HG03159 (cell line): Measurements from ENCODE around the gene IMP3.
"Not testable (repeated sequence)": the region's sequence is repeated elsewhere in the genome, so short reads cannot be mapped to it uniquely, and the experiment has no call there.

Experiments used
- ATAC-seq: cut with Tn5 transposase; IDR thresholded peaks from one replicate; pipeline ENCODE4 v1.9.1; 2021; ENCODE audit warnings: mild to moderate bottlenecking, moderate library complexity; ENCODE audit not compliant: unreplicated experiment

Gene IMP3

DNA sequence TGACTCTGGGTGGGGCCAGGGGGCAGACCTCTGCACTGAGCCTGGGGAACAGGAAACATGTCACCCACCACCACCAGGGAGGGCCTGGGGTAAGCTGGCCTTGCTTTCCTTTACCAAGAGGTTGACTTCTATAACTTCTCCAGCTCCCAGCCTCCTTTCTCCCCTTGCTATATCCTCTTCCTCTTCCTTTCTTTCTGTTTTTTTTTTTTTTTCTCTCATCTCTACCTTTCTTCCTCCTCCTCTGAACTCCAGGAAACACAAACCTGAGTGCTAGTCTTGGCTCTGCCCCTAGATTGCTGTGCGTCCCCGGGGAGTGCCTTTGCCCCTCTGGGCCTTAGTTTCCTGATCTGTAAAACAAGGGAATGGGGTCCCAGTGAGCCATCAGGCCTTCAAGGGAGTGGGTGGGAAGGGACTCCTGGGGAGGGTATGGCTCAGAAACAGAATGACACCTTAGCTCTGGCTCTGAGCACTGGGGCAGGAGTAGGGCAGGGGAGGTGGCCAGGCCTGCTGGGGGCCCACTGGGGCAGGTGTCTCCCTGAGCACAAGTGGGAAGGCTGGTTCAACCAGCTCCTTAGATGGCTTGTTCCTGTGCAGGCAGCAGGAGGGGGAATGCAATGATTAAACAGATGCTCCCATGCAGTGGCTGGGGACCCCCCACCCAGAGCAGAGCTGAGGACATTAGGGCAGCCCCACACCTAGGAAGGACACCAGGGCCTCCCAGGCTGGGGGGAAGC, 12.0 kb upstream of the IMP3 start:
- no peak for ATAC-seq

DNA sequence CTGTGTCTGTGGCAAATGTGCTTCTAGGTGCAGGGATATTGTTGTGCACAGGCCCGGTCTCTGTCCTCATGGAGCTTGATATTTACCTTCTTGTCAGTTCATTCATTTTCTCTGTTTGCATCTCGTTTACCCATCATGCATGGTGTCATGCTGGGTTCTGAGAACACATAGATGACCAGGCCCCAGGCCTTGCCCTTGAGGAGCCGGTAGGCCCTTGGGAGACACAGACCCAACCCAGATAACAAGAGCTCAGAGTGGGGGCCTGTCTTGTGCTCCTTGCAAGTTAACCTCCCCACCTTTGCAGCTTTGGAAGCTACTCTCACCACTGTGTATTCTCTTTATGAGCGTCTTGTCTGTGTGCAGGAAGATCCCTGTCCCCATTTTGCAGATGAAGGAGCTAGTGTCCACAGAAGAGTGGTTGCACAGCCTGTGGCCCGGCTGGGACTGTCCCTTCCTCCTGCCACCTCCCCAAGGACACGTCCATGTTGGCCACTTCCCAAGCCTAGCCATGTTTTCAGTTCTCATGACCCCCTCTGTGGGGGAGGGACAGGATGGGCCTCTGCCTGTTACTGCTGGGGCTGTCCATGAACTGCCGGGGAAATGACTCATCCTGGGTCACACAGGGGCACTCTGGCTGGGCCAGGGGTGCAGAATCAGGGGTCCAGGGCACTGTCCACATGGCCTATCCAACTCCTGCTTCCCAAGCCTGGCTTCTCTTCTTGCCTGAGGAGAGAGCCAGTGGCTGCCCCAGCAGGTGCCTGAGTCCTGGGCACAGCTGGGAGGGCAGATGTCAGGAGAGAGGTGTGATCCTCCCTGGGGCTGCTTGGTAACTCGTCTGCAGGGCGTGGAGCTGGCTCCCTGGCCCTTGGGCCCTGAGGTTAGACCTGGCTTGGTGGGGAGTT, 11.1 kb upstream of the IMP3 start:
- no peak for ATAC-seq

DNA sequence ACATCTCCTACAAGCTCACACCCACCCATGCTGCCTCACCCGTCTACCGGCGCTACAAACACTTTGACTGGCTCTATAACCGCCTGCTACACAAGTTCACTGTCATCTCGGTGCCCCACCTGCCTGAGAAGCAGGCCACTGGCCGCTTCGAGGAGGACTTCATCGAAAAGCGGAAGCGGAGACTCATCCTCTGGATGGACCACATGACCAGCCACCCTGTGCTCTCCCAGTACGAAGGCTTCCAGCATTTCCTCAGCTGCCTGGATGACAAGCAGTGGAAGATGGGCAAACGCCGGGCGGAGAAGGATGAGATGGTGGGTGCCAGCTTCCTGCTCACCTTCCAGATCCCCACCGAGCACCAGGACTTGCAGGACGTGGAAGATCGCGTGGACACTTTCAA, 9.8 kb upstream of the IMP3 start:
- ATAC-seq: no peak

DNA sequence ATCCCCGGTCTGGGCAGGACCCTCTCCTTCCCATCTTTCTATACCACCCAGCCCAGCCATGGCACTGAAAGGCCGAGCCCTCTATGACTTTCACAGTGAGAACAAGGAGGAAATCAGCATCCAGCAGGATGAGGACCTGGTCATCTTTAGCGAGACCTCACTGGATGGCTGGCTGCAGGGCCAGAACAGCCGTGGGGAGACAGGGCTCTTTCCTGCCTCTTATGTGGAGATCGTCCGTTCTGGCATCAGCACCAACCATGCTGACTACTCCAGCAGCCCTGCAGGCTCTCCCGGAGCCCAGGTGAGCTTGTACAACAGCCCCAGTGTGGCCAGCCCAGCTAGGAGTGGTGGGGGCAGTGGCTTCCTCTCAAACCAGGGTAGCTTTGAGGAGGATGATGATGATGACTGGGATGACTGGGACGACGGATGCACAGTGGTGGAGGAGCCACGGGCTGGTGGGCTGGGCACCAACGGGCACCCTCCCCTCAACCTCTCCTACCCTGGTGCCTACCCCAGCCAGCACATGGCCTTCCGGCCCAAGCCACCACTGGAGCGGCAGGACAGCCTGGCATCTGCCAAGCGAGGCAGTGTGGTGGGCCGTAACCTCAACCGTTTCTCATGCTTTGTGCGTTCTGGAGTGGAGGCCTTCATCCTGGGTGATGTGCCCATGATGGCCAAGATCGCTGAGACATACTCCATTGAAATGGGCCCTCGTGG, 9.2 kb upstream of the IMP3 start:
- no peak for ATAC-seq

DNA sequence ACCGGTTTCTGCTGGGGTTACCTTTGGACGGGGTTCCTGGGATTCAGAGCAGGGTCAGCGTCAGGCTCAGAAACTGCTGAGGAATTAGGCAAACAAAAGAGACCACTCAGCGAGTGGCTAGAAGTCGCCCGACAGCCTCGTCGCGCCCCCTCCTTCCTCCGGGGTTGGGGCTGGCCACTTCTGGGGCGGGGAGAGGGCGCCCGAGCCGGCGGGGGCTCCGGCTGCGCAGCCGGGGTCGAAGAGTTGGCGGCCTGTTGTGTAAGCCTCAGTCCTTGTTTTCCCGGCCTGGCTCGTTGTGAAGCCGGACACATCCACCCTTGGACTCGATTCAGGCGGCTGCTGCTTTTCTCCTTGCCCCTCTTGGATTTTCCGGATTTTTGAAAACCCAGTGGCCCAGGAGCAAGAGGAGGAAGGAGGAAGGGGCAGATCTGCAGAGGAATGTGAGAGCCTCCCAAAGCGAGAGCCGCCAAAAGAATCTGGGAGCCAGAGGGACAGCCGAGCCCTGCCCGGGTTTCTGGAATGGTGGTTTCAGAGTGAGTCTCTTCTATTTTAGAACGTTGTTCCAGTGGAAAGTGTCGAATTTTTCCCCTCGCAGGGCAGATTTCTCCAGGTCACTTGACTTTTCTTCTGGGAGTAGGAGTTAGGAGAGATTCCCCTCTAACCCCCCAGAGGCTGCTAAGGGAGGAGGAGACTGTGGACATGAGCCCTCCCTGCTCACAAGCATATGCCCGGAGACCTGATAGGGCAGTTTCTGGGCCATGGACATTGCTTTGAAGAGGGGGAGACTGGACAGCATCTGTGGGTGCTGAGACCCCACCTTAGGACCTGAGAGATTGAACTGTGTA, 8.4 kb upstream of the IMP3 start:
- no peak for ATAC-seq

DNA sequence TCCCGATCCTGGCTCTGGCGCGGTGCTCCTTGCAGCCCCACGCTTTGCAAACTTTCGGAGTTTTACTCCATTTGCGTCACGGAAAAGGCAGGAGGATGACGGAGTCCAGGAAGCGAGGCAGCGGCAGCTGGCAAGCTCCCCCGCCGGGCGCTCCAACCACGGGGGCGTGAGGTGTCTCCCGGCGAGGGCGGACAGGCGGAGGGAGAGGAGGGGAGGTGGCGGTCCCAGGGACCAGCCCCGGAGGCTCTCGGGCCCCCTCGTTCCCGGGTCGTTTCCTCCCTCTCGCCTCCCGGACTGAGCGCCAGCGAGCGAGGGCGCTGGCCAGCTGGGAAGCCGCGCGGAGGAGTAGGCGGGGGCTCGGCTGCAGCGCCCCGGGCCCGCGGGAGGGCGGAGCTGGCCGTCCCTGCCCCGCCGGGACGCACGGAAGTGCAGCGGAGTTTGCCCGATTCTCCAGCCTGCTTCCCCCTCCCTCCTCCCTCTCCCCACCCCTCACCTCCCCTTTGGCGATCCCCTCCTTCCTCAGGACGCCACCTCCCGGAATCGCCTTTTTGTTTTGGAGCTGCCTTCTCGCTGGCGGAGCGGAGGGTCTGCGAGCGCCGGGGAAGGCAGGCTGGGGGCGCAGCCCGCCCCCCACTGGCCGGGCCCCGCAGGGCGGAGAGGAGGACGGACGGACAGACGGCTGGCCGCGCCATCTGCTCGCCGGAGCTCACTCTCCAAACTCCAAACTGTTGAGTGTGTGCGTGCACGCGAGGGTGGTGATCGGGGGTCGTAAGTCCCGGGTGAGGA, 7.5 kb upstream of the IMP3 start, which contains the start of gene SNX33:
Gene SNX33 (plus strand): TSS at position 543 of the 786 bp plus-strand sequence. CDS start 1,191 bp downstream, outside the sequence.
- no peak for ATAC-seq

DNA sequence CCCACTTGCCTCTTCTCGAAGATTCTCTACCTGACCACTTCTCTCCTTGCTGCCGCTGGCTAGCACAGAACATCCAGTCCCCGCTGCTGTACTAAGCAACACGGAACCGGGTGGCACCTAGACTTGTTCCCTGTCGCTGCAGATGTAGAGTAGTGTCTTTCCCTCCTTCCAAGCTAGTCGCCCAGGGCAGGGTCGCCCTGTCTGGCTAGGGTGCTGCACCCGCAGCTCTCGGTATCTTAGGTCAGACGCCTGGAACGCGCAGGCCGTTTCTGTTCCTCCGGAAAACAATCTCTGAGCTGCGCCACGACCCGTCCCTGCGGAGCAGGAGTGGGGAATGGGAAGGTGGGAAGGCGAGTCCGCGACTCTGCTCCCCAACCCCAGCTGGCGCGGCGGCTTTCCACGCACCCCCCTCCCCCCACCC, 6.9 kb upstream of the IMP3 start:
- ATAC-seq: no peak

DNA sequence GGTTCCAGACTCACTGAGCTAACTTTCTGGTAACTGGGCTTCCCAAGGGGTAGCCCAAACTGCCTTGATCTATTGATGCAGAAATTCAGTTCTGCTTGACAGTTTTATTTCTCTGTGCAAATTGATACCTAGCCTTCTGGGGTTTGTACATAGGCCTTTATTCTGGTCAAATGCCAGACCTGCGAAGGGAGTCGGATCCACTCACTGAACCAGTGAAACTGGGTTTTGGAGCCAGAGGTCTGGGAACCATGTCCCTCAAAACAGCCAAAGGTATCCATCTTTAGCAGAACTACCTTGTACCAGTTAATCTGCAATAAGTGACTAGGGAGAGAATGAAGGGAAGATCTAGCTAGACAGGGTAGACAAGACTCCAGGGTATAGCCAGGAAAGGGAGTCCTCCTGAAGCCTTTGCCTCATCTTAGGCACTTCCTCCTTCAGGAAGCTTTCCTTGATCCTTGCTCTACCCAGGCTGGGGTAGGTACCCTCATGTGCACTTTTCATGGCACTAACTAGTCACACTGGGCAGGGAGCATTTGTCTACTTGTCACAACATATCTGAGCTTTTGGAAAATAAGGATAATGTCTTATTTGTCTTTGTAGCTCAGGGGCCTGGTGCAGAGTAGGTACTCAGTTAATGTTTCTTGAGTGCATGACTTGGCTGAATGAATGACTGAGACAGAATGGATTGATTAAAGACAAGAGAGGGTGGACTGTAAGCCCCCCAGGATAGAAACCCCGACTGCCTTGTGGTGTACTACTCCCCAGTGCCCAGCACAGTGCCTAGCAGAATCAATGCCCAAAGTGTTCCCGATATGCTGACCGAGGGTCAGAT, 6.3 kb upstream of the IMP3 start:
- no peak for ATAC-seq

DNA sequence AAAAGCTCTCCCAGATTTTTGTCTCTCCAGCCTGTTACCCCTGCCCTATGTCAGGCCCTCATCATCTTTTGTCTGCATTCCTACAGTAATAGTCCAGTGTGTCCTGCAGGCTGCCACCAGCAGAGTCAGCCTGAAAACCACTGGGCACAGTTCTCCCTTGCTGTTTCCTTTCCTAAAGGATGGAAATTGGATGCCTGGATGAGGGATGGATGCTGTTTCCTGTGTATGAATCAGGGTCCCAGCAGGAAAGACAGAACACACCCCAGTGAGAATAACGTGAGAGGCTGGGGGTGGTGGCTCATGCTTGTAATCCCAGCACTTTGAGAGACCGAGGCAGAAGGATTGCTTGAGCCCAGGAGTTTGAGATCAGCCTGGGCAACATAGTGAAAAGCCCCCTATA, 4.4 kb upstream of the IMP3 start:
- ATAC-seq: no peak

DNA sequence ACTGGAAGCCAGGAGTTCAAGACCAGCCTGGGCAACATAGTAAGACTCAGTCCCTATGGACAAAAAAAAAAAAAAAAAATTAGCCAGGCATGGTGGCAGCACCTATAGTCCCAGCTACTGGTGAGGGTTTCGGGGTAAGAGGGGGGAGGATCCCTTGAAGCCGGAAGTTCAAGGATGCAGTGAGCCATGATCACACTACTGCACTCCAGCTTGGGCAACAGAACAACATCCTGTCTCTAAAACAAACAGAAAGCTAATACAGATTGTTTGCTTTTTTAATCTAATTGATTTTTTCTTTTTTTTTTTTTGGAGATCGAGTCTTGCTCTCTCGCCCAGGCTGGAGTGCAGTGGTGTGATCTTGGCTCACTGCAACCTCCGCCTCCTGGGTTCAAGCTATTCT, 1.6 kb upstream of the IMP3 start:
- no peak for ATAC-seq

DNA sequence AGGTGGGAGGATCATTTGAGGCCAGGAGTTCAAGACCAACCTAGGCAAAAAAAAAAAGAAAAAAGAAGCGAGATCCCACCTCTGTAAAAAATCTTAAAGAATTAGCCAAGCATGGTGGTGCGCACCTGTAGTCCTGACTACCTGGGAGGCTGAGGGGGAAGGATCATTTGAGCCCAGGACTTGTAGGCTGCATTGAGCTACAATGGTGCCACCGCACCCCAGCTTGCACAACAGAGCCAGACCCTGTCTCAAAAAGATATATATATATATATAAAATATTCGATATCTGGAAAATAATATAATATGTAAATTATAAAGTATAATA, 1.1 kb upstream of the IMP3 start:
- no peak for ATAC-seq

DNA sequence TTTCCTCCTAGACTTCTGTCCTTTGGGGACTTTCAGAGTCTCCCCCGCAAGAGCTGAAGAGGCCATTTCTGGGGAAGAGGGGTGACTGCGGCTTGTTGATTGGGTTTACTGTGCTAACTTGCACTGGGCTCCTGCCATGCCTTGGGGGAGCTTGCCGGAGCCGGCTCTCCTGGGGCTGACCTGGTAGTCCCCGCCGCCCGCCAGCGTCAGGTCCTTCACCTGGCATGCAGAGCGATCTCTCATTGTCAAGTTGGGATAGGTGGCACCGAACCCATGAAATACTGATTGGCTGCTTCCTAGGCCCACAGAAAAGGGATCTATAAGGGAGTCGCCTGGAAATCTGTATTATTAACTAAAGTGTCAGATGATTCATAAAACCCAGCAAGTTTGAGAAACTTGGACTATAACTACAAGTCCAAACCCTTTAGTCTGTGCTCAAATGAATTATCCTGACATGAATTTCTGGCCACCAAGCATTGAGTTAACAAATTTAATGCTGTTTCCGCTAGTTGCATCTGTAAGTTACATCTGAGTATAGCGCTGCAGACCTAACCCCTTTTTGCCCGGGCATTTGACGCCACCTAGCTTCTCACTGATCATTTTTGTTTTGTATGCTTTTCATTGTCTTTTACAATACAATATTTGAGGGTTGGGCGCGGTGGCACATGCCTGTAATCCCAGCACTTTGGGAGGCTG, 607 bp upstream of the IMP3 start:
- peak; percentile 32 for ATAC-seq

DNA sequence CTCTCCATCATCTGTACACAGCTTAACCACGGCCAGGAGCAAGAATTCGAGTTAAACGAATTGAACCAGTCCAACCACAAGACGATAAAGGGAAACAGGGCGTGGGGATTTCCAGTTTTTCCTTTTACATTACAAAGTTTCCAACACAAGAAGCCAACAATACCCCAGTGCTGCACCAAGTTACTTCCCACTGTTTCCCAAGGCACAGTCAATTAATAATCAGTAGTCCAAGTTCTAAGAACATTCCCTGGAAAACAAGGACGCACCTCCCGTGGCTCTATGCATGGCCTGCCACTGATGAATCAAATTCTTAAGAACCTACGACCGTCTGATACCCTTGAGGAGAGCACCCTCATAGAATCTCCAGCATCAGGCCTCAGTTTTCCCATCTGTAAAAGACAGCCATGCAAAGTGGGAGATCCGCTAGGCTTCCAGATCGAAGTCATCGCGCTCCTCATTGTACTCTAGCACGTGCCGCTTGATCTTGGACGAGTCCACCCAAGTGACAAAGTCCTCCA, 774 bp downstream of the IMP3 start:
- ATAC-seq: no peak

DNA sequence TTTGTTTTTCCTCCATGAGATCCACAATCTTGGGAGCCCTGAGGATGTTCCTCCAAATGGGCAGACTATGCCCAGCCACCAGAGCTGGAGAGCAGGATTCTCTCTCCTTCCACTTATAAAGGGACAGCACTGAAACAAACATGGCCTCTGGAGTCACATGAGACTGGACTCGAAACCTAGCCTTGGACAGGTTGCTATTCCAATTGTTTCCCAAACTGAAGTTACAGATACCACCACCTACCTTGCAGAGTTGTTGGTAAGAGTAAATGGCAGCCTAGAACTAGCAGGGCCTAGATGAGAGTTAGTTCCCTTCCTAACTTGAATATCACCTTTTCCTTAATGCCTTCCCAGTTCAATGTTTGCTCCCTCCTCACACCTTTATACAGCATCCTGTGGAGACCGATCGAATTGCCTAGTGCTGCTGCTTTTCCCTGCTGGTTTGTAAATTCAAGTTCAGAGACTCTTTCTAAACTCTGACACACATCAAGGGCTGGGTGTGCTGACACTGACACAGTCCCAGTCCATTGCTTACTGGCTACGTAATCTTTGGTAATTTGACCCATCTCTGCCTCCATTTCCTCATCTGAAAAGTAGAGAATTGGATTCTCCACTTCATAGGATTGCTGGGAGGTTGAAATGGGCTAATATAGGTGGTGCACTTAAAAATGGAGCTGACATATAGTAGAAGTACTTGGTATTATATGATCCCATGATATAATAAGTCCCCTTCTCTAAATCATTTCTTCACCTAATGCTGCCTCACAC, 2.6 kb downstream of the IMP3 start:
- no peak for ATAC-seq

DNA sequence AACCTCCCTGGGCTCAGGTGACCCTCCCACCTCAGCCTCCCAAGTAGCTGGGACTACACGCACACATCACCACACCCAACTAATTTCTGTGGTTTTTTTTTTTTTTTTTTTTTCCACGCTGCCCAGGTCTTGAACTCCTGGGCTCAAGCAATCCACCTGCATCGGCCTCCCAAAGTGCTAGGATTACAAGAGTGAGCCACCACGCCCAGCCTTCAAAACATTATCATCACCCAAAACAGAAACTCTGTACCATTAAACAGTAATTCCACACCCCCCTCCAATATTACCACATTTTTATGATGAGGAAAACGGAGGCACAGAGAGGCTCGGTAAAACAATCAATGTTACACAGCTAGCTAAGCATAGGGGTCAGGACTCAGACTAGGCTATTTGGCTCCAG, 4.0 kb downstream of the IMP3 start:
- no peak for ATAC-seq

DNA sequence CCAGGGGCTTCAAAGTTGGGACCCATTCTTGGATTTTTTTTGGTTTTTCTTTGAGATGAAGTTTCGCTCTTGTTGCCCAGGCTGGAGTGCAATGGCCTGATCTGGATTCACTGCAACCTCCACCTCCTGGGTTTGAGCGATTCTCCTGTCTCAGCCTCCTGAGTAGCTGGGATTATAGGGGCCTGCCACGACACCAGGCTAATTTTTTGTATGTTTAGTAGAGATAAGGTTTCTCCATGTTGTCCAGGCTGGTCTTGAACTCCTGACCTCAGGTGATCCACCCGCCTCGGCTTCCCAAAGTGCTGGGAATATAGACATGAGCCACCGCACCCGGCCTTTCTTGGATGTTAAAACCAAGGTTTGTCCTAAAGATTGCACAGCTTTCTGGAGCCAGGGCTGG, 6.1 kb downstream of the IMP3 start:
- not testable (repeated sequence) for ATAC-seq

DNA sequence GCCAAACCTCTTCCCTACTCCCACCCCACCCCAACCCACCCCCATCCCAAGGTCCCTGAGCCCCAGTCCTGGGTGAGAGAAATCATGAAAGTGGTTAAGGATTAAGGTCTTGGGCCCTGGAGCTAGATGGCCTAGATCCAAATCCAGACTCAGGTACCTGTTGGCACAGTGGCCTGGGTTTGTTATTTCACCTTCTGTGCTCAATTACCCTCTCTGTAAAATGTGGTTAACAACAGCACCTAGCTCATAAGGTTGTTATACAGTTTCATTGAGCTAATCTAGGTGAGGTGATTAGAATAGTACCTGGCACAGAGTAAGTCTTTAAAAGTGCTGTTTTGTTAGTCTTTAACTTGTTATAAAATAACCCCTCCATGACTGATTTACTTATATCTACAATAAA, 8.1 kb downstream of the IMP3 start:
- no peak for ATAC-seq
